GM12891 (cell line): ENCODE results near the gene FBP1.

Experiments
- POLR2A ChIP-seq: IDR thresholded peaks from 2 replicates; pipeline ENCODE4 v1.6.1; 2011; ENCODE audit warnings: low read depth, low read length, control low read depth
- SPI1 ChIP-seq: IDR thresholded peaks from 2 replicates; pipeline ENCODE4 v1.6.1; 2011; ENCODE audit warnings: low read depth, low read length, control low read depth

- no peak for TF ChIP-seq POLR2A
- no peak for TF ChIP-seq SPI1
These were observed 48.1 kb upstream of the FBP1 start for GRCh38 chr9:94687451-94687850.
